GM18499 (cell line): ENCODE measurements around the gene FN3KRP.
"Not testable (repeated sequence)": the region's sequence is repeated elsewhere in the genome, so short reads cannot be mapped to it uniquely, and the experiment has no call there.

Experiments used
- ATAC-seq: cut with Tn5 transposase; IDR thresholded peaks from one replicate; pipeline ENCODE4 v1.9.1; 2021; ENCODE audit warnings: moderate number of reproducible peaks; ENCODE audit not compliant: insufficient read depth, unreplicated experiment

Gene FN3KRP

DNA sequence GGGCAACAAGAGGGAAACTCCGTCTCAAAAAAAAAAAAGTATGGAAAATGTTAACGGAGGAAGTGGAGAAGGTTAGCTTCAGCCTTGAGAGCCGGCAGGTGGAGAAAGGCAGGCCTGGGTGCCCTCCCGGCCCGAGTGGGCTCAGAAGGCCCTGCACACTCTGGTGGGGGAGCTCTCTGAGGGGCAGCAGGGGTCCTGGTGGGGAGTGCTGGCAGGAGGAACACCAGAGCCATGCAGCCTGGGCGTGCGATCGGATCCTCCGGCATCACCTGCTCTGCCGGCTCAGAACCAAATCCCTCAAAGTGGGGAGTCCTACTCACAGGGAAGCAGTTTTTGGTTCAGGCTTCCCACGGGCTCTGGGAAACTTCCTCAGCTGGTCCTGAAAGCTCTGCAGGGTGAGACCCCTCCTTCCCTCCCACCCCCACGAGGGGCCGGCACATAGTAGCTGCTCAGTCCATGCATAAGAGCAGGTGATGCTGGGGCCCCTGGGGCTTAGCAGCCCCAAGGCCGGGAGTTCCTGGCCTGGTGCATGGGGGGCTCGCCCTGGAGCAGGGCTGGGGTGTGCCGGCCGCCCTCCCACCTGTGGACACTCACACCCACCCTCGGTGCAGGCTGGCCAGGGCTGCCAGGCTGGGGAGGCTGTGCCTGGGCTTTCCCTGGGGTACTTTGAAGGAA is 20.1 kb downstream of the FN3KRP start:
- no peak for ATAC-seq

DNA sequence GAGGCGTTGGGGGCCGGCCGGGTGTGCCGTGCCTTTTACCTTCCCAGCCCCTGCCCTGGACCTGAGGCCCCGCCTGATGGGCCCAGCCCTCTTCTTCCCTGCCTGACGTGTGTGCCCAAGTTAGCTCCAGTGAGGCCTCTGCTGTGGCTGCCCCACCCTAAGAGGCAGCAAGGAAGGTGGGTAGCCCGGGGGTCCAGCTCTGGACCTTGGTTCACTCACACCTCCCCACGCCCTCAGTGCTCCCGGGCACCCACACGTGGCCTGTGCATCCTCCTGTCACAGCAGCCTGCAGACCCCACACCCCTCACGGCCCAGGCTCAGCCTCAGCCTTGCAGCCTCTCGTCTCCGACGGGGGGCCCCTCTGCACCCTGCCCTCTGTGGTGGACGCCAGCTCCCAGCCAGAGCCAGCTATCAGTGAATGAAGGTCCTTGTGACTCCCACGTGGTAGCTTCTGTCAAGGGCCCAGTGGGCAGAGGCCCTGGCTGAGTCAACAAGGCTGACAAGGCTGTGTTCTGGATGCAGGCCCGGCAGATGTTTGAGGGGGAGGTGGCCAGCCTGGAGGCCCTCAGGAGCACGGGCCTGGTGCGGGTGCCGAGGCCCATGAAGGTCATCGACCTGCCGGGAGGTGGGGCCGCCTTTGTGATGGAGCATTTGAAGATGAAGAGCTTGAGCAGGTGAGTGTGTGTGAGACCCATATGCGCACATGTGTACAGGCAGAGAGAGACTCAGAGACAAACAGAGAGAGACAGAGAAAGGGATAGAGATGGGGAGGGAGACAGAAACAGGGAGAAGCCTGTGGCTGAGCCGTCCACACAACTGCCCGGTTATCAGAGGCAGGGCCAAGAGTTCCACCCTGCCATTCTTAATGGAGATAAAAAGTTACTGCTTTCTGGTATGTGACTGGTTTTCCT is 21.7 kb downstream of the FN3KRP start:
- no peak for ATAC-seq

DNA sequence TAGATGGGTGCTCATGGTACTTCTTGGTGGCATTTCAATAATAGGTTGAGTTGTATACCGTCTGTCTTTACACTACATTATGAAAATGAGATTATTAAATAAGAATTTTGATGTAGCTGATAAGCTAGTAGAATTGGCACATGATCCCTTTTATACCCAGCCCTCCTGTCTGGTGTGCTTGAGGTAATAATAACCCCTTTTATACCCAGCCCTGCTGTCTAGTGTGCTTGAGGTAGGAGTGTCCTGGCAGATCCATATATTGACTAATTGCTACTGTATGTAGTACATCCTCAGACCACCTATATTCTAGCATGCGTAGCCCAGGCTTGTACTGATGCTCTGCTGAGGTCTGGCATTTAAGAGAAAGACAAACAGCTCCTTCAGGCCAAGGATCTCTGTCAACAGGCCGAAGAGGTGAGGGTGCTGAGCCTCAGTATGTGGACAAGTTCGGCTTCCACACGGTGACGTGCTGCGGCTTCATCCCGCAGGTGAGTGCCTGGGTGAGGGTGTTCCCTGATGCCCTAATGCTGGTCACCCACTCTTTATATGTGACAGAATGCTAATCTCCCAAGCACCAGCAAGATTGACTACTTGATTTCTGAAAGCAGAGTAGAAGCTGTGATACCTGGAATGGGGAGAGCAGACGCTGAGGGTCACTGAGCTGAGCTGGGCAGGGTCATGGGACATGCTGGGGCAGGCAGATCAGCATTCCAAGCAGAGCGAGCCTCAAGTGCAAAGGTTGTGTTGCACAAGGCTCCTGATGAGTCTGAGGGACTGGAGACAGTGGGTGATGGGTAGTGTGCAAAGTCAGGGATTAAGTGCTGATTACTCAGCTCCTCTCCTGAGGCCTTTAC is 24.6 kb downstream of the FN3KRP start:
- no peak for ATAC-seq

DNA sequence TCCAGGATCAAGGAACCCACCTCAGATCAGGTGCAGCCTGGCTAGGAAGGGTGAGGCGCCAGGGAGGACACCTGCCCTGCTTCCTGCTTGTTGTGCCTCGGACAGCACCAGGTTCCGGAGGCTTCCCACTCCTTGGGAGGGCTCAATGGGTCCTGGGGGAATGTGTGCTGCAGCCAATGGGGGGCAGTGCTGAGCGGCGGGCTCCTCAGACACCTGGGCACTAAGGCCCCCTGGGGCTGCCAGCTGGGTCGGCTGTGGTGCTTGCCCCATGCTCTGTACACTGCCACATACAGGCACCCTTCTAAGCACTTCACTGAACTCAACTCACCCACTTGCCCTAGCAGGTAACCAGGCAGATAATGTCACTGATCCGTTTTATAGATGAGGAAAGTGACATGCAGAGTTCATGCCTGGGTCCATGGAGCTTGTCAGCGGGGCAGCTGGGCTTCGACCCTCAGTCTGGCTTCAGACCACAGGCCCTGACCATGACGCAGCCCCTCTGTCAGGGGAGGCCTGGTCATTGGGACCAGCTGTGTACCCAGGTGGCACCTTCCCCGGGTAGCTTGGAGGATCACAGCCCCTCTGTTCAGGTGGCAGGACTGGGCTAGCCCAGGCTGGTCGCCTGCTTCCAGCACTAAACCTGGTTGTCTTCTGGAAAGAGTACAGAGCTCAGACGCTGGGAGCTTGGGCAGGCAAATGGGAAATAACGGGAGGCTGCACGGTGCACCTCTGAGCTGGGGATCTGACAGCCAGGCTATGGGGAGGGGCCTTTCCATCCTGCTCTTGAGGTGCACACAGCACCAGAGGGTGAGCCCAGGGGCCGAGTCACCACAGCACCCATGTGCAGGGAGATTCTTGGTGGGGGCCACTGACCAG is 27.1 kb downstream of the FN3KRP start:
- ATAC-seq = no peak

DNA sequence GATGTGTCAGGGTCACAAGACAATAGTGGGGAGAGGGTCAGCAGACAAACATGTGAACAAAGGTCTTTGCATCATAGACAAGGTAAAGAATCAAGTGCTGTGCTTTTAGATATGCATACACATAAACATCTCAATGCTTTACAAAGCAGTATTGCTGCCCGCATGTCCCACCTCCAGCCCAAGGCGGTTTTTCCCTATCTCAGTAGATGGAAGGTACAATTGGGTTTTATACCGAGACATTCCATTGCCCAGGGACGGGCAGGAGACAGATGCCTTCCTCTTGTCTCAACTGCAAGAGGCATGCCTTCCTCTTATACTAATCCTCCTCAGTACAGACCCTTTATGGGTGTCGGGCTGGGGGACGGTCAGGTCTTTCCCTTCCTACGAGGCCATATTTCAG is 28.2 kb downstream of the FN3KRP start:
- ATAC-seq = not testable (repeated sequence)

DNA sequence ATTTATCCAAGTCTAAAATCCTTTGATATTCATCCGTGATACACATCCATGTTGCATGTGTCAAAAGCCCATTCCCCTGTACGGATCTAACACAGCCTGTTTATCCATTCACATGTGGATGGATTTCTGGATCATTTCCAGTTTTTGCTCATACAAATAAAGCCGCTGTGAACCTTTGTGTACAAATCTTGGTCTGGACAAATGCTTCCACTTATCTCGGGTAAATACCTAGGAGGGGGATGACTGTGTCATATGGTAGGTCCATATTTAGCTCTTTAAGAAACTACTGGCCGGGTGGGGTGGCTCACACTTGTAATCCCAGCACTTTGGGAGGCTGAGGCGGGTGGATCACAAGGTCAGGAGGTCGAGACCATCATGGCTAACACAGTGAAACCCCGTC is 29.0 kb downstream of the FN3KRP start:
- ATAC-seq = no peak

DNA sequence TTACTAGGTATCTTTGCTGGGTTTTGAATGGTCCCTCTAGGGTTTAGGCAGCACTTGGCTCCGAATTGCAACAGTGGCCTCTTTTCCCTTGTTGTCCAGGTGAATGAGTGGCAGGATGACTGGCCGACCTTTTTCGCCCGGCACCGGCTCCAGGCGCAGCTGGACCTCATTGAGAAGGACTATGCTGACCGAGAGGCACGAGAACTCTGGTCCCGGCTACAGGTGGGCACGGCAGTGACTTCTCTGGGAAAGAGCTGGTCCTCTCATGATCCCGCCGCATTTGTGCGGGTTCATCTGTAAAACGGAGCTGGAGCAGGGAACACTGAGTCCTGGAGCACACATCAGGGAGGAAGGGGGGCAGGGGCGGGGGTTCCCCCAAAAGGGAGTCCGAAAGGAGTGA is 32.2 kb downstream of the FN3KRP start:
- no peak for ATAC-seq

DNA sequence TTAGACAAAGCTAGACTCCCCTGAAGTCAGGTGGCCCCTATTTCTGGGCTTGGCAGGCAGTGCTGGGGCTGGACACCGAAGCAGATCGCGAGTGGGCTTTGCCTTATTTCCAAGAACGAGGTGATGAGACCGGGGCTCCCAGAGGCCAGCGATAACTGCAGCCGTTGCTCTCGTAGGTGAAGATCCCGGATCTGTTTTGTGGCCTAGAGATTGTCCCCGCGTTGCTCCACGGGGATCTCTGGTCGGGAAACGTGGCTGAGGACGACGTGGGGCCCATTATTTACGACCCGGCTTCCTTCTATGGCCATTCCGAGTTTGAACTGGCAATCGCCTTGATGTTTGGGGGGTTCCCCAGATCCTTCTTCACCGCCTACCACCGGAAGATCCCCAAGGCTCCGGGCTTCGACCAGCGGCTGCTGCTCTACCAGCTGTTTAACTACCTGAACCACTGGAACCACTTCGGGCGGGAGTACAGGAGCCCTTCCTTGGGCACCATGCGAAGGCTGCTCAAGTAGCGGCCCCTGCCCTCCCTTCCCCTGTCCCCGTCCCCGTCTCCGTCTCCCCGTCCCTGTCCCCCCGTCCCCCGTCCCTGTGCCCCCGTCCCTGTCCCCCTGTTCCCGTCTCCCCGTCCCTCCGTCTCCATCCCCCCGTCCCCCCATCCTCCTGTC is 33.9 kb downstream of the FN3KRP start:
- ATAC-seq = no peak

DNA sequence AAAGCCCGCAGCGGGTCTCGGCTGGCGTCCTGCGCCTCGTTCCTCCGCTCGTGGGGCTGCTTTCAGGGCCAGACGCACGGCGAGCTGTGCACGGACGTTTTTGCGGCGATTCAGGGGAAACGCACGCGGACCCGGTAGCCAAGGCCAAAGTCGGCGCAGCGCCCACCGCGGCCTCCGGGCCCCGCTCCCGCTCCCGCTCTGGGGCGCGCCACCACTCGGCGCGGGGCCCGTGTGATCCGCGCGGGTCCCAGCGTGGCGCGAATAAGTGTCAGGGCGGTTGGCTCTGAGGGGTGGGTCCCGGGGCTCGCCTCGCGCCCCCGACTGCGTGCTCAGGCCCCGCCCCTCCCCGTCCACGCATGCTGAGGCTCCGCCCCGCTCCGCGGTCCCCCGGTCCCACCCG is 34.7 kb downstream of the FN3KRP start:
- ATAC-seq = no peak

DNA sequence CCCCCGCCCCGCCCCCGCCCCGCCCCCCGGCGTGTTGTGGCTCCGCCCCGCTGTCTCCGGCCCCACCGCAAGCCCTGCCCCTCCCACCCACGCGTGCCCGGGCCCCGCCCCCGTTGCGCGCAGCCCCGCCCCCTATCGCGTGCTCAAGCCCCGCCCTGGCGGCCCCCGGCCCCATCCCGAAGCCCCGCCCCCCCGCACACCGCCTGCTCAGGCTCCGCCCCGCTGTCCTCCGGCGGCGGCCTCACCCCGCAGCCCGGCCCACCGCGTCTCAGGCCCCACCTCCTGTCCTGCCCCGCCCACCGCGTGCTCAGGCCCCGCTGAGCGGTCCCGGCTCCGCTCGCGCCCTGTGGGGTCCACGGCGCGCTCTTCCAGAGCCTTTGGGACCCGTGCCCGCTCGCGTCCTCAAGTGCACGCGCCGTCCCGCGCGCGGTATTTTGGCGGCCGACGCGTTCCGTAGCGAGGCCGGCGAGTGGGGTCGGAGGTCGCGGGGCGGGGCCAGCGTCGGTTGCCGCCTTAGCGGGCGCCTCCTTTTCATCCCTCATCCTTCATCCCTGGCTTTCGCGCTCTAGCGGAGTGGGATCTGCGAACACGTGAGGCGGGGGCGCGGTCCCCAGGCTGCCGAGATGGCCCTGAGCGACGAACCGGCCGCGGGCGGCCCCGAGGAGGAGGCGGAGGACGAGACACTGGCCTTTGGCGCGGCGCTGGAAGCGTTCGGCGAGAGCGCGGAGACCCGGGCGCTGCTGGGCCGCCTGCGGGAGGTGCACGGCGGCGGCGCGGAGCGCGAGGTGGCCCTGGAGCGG is 35.3 kb downstream of the FN3KRP start, which contains the start of gene TBCD:
TBCD (plus strand) TSS at position 495 of the 800 bp plus-strand sequence; CDS start at position 624, 129 bp downstream.
- ATAC-seq = no peak

DNA sequence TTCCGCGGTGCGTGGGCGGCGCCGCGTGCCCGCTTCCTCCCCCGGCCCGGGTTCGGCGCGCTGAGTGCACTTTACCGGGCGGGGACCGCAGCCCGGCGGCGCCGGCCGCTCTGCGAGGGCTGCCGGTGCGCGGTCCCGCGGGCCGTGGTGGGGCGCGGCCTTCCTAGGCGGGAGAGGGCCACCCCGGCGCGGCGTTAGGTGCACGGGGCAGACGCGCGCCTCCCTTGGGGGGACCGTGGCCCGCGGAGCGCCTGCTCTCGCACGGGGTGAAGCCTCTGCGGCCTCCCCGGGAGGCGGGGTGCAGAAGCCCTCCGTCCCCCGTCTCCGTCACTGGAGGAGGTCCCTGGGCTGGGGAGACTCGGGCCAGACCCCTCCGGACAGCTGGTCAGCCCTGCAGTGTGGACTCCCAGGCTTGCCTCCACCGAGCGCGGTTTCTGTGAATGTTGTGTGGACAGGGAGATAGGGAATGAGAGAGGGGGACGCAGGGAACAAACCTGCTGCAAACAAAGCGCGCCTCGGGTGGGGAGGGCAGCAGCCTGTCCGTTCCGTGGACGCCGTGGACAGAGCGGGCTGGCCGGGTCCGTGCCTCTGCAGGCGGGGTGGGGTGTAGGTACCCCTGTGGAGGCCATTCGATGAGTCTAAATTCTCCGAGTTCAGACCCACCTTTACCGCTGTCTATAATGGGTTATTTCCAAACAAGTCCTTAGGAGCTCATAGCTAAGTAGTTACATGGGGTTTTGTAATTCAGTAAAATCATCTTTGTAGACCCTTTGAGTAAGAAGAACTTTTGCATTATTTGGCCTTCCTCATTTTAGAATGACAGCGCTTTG is 36.1 kb downstream of the FN3KRP start:
- no peak for ATAC-seq

DNA sequence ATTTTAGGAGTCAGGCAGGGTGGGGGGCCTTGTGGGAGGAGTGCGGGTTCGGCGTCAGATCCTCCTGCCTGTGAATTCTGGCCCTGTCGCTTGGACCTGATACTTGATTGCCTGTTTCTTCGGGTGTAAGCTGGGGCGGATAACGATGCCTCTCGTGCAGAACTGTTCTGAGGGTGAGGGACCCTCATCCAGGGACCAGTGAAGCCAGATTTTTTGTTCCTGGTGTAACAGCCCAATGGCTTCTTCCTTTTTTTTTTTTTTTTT is 36.6 kb downstream of the FN3KRP start:
- ATAC-seq = no peak

DNA sequence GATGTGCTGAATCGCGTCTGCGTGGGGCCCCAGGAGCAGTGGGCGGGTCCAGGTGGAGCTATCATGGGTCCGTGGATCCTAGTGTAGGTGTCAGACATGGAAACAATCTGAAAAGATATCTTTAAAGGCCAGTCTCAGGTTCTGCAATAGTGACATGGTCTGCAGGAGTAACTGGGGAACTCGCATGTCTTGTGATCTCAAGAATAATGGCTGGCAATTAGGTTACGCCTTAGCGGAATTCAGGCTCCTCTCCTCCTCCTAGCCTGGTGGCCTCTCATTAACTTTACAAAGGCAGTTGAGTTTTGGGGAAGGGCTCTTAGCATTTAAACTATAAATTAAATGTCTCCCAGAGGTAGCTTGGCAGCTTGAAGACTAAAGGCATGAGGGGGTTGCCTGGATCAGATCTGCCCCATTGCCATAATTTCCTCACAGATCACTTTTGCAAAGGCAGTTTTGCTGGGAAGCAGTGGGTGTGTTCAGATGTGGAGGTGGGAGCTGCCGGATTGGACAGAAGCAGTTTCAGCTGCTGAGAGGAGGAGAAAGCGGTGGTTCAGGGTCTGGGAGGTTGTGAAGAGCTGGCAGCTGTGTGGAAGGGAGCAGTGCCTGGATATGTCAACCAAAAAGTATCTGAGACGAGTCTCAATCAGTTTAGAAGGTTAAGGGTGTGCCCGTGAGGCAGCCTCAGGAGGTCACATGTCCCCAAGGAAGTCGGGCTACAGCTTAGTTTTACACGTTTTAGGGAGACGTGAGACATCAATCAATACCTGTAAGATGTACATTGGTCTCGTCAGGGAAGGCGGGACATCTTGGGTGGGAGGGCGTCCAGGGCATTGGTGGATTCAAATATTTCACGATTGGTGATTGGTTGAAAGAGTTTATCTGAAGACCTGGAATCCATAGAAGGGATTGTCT is 38.0 kb downstream of the FN3KRP start:
- no peak for ATAC-seq

DNA sequence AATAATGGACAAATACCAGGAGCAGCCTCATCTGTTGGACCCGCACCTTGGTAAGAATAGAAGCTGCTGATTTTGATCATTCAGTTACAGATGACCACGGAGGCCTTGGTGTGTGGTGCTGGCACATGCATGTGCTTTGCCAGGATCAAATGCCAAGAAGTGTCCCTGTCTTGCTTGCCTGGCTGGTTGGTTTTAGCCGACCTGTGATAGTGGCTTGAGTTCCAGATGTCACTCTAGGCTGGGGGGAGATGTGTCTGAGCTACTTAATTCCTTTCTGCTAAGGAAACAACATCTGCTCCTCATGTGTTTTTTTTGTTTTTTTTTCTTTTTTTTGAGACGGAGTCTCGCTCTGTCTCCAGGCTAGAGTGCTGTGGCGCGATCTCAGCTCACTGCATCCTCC is 39.7 kb downstream of the FN3KRP start:
- ATAC-seq = no peak

DNA sequence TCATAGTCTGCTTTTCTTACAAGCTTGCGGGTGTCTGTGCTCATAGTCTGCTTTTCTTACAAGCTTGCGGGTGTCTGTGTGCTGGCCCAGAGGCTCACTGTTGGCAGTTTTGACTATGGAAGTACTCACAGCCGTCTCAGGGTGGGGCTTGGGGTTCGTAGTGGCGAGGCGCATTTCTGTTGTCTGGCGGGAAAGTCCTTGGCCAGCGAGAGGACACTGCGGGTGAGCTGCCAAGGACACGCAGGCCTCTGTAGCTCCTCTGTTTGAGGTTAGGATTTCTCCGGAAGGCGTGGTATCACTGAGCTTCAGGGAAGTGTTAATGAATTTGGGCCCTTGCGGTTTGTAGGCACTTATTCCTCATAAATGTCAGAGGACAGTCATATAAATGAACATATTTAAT is 48.9 kb downstream of the FN3KRP start:
- ATAC-seq = no peak

DNA sequence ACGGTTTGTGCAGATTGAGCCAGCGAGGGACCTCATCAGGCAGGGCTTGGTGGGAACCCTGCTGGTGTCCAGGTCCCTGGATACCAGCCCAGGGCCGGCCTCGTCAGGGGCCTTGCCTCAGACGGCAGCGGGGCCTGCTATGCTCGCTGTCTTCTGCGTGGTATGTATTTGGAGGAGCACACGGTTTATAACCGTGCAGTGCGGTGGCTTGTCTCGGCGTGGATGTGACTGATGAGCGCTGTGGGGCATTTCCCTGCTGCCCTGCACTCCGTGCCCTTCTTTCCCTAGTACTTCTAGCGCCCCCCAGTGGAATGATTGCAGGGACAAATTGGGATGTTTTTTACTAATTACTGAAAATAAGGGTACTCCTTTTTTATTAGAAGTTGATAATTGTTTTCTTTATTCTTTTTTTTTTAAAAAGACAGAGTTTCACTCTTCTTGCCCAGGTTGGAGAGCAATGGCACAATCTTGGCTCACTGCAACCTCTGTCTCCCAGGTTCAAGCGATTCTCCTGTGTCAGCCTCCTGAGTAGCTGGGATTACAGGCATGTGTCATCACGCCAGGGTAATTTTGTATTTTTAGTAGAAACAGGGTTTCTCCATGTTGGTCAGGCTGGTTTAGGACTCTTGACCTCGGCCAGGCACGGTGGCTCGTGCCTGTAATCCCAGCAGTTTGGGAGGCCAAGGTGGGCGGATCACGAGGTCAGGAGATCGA is 50.7 kb downstream of the FN3KRP start:
- ATAC-seq = no peak
